Lower lobe of right lung (tissue), 2 donors: ENCODE results near the gene RNF181. TPM values are rescaled to one million over a fixed set of nuclear protein-coding genes. Genes with fewer than 3 reads are reported as not detected.

Experiments
- ATAC-seq, 2 donors: fragments of 200-7000 bp; cut with Tn5 transposase; one replicate each; pipeline ENCODE4 v1.9.1; 2020 to 2022; ENCODE audit warnings: mild to moderate bottlenecking in 2 of 2, moderate library complexity in 2 of 2
- DNase-seq: peaks from one replicate; pipeline ENCODE4 v3.0.0-alpha.2; 2020
- H3K27ac ChIP-seq: fragments of 200-600 bp; one replicate; pipeline ENCODE4 v1.8.0; 2022
- H3K27me3 ChIP-seq: fragments of 200-600 bp; one replicate; pipeline ENCODE4 v1.8.0; 2022; ENCODE audit warnings: low read depth
- H3K36me3 ChIP-seq: fragments of 200-600 bp; one replicate; pipeline ENCODE4 v1.8.0; 2022; ENCODE audit warnings: mild to moderate bottlenecking
- H3K4me1 ChIP-seq: fragments of 200-600 bp; one replicate; pipeline ENCODE4 v1.8.0; 2022
- H3K4me3 ChIP-seq: fragments of 200-600 bp; one replicate; pipeline ENCODE4 v1.8.0; 2022; ENCODE audit warnings: mild to moderate bottlenecking
- H3K9me3 ChIP-seq: fragments of 200-600 bp; one replicate; pipeline ENCODE4 v1.8.0; 2022
- CTCF ChIP-seq: fragments of 200-600 bp; IDR thresholded peaks from one replicate; pipeline ENCODE4 v1.8.0; 2022; ENCODE audit warnings: antibody characterized with exemption, mild to moderate bottlenecking
- intact Hi-C: fragments of 100-400 bp; cut with DNase I; formaldehyde crosslinking; loops from one replicate; pipeline ENCODE4 v1.11.0; 2022
- long read RNA-seq: library from polyadenylated mRNA; unstranded; transcript quantifications from one replicate; pipeline ENCODE4 v2.0.0, GENCODE V29; 2021
- total RNA-seq: library from RNA; stranded (reverse); fragmentation: NEBNext Ultra II Directional; extraction: Animal tissue kit (Norgen Biotek cat#: 25700); gene quantifications from one replicate; pipeline ENCODE4 v1.2.1, GENCODE V29; 2021
- donor health status: DM: no; HTN: yes; CAD: no; lungs with severe emphysema.

The RNF181 gene
- total RNA-seq, result 89.8 TPM
- long read RNA-seq, transcript RNF181-201 (5 exons, 569 nt), result major isoform, 49 of 57 reads
- long read RNA-seq, partial matches to known transcripts, result 1 of 57 reads
- long read RNA-seq, other reads (novel, unspliced or antisense), result 4 of 57 reads

- peak within 1 kb of the TSS; percentile 94 for H3K27ac ChIP-seq
- intact Hi-C loops, result no loop called here
- peak; percentile 96 for DNase-seq
- TF ChIP-seq CTCF, result no peak
- peak; percentile 97 for ATAC-seq
- H3K9me3 ChIP-seq, result no peaks in the 10 kb centered on the region
- H3K36me3 ChIP-seq, result peaks cover 39% of the 10 kb centered on the region
- H3K4me3 ChIP-seq, result peak within 1 kb of the TSS; percentile 90
- H3K27me3 ChIP-seq, result no peaks in the 10 kb centered on the region
- H3K4me1 ChIP-seq, result peaks cover 67% of the 10 kb centered on the region
These were observed at the start of gene RNF181 for GRCh38 chr2:85595301-85596025. Gene RNF181, plus strand, starts transcription at chr2:85595745. Its CDS starts 19 bp downstream, at chr2:85595764.

- no peak for ATAC-seq
- peaks cover 90% of the 10 kb centered on the region for H3K36me3 ChIP-seq
- no peak overlapping the region for H3K4me3 ChIP-seq
- TF ChIP-seq CTCF, result no peak
- no peak overlapping the region for H3K27ac ChIP-seq
- DNase-seq, result no peak
- peaks cover 30% of the 10 kb centered on the region for H3K4me1 ChIP-seq
- intact Hi-C loops, result no loop called here
- H3K27me3 ChIP-seq, result no peaks in the 10 kb centered on the region
- no peaks in the 10 kb centered on the region for H3K9me3 ChIP-seq
These were observed 49.7 kb upstream of the RNF181 start for GRCh38 chr2:85545780-85546240.

GRCh38 chr2:85547089-85547858 is 48.3 kb upstream of the RNF181 start:
- no peak overlapping the region for H3K27ac ChIP-seq
- ATAC-seq (no peak), DNase-seq (no peak)
- intact Hi-C loops, result no loop called here
- peaks cover 90% of the 10 kb centered on the region for H3K36me3 ChIP-seq
- no peaks in the 10 kb centered on the region for H3K27me3 ChIP-seq
- no peak overlapping the region for H3K4me3 ChIP-seq
- no peaks in the 10 kb centered on the region for H3K9me3 ChIP-seq
- no peak for TF ChIP-seq CTCF
- H3K4me1 ChIP-seq, result peaks cover 22% of the 10 kb centered on the region

- Histone ChIP-seq H3K4me1 (peaks cover 17% of the 10 kb centered on the region), H3K27ac (no peak overlapping the region)
These were observed 47.5 kb upstream of the RNF181 start for GRCh38 chr2:85547859-85548607.

More at GRCh38 chr2:85547859-85548607, 47.5 kb upstream of the RNF181 start:
- ATAC-seq (no peak), DNase-seq (no peak)
- peaks cover 90% of the 10 kb centered on the region for H3K36me3 ChIP-seq
- H3K4me3 ChIP-seq, result no peak overlapping the region
- intact Hi-C loops, result no loop called here
- no peak for TF ChIP-seq CTCF
- no peaks in the 10 kb centered on the region for H3K27me3 ChIP-seq
- H3K9me3 ChIP-seq, result no peaks in the 10 kb centered on the region
